ENCODE results near the gene SNTB2. TPM values are rescaled to one million over a fixed set of nuclear protein-coding genes. Genes with fewer than 3 reads are reported as not detected.
"Not testable (repeated sequence)": the region's sequence is repeated elsewhere in the genome, so short reads cannot be mapped to it uniquely, and the experiment has no call there.

SNTB2 gene
- 10 to 100 TPM; 25.7 to 48.5 (median 31.5) TPM for total RNA-seq
- 1 to 10 TPM; 1.9 to 4.4 (median 3.0) TPM for polyA plus RNA-seq
- long read RNA-seq, donor 1, full-length matches to known transcripts = 6 of 6 reads
- long read RNA-seq, donor 1, partial matches to known transcripts = 0 of 6 reads
- long read RNA-seq, donor 1, other reads (novel, unspliced or antisense) = 0 of 6 reads
- long read RNA-seq, donor 2 = 0 reads

DNA sequence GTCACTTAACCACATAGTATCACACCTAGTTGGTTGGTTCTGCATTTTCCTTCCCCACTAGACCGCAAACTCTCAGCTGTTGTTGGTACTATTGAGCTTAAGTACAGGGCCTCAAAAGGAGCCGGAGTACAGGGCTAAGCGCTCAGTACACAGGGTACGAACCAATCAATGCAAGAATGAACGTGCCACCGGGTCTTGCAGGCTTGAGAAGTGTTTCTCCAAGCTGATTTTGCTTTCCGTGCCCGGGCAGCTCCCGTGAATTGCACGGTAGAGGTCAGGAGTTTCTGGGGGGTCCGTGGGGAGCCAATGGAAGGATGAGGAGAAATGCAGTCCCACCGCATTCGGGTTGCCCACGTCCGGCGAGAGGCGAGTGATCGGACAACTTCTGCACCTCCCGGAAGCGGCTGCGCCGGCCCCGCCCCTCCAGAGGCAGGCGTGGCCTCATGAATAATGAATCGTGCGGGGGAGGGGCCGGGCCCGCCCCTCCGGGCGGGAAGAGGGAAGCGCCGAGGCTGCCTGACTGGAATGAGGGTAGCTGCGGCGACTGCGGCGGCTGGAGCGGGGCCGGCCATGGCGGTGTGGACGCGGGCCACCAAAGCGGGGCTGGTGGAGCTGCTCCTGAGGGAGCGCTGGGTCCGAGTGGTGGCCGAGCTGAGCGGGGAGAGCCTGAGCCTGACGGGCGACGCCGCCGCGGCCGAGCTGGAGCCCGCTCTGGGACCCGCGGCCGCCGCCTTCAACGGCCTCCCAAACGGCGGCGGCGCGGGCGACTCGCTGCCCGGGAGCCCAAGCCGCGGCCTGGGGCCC lies at the start of gene SNTB2:
TSS of gene SNTB2 (plus strand) at position 523 of the 804 bp plus-strand sequence. CDS start at position 526, 3 bp downstream.
- Histone ChIP-seq H3K27me3 (replicated peaks in 1 of 7) (no peaks in the 10 kb centered on the region), H3K4me1 (peaks cover 14 to 76% (median 52%) of the 10 kb centered on the region in 6 donors), H3K36me3 (no peaks in the 10 kb centered on the region), H3K4me3 (peak within 1 kb of the TSS; percentile 73 to 88 (median 80)), H3K27ac (peak within 1 kb of the TSS; percentile 88 to 98 (median 95)), H3K9me3 (no peaks in the 10 kb centered on the region)
- intact Hi-C loops (cut with DNase I; ENCODE audit: low total_unique reads) = no loop called here
- TF ChIP-seq POLR2A (IDR thresholded peaks at IDR 0.05) = peak in 2 of 3 donors; percentile 33 to 83
- TF ChIP-seq POLR2AphosphoS5 (IDR thresholded peaks at IDR 0.05) = peak; percentile 69 to 95 (median 94)
- TF ChIP-seq, protein P1, sequence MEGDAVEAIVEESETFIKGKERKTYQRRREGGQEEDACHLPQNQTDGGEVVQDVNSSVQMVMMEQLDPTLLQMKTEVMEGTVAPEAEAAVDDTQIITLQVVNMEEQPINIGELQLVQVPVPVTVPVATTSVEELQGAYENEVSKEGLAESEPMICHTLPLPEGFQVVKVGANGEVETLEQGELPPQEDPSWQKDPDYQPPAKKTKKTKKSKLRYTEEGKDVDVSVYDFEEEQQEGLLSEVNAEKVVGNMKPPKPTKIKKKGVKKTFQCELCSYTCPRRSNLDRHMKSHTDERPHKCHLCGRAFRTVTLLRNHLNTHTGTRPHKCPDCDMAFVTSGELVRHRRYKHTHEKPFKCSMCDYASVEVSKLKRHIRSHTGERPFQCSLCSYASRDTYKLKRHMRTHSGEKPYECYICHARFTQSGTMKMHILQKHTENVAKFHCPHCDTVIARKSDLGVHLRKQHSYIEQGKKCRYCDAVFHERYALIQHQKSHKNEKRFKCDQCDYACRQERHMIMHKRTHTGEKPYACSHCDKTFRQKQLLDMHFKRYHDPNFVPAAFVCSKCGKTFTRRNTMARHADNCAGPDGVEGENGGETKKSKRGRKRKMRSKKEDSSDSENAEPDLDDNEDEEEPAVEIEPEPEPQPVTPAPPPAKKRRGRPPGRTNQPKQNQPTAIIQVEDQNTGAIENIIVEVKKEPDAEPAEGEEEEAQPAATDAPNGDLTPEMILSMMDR (IDR thresholded peaks at IDR 0.05 in 8 of 11, conservative IDR thresholded peaks at IDR 0.05 in 3 of 11) = no peak
- 0 to 1% (median 0%) methylated on average over 26 to 69 of the region's 69 CpGs for WGBS, 5 donors
- peak; percentile 98 for DNase-seq

DNA sequence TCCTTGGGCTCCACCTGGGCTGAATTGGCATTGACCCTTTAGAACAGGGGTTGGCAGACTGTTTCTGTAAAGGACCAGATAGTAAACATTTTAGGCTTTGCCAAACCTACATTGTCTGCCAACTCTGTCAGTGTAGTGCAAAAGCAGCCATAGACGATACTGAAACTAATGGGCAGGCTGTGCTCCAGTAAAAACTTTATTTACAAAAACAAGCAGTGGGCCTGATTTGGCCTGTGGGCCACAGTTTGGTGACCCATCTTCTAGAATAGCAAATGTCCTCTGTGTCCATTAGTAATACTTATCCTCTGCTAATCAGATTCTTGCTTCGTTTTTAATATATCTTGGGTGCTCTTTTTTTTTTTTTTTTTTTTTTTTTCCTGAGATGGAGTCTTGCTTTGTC lies 48.4 kb upstream of the SNTB2 start:
- Histone ChIP-seq H3K4me3 (no peak overlapping the region), H3K4me1 (peaks cover 3 to 24% (median 8%) of the 10 kb centered on the region in 6 donors), H3K27ac (no peak overlapping the region), H3K9me3 (no peaks in the 10 kb centered on the region), H3K36me3 (peaks cover 0 to 87% (median 60%) of the 10 kb centered on the region in 6 donors), H3K27me3 (replicated peaks in 1 of 7) (no peaks in the 10 kb centered on the region)
- intact Hi-C loops (cut with DNase I; ENCODE audit: low total_unique reads) = no loop called here
- no peak for DNase-seq
- TF ChIP-seq, protein P1 (IDR thresholded peaks at IDR 0.05 in 8 of 11, conservative IDR thresholded peaks at IDR 0.05 in 3 of 11) = no peak
- no peak for TF ChIP-seq POLR2AphosphoS5 (IDR thresholded peaks at IDR 0.05)
- TF ChIP-seq POLR2A (IDR thresholded peaks at IDR 0.05) = no peak
- WGBS, 5 donors = 90 to 98% (median 92%) methylated on average over 2 of the region's 2 CpGs

DNA sequence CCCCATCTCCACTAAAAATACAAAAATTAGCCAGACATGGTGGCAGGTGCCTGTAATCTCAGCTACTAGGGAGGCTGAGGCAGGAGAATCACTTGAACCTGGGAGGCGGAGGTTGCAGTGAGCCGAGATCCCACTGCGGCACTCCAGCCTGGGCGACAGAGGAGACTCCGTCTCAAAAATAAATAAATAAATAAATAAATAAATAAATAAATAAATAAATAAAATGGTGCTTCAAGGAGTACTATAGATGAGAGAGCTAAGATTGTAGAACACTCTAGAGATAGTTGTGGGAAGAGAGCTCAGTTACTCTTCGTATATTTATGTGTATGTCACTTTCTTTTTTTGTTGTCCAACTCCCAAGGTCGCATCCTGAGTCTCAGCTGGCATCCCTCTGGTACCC lies 47.5 kb upstream of the SNTB2 start:
- peaks cover 0 to 96% (median 69%) of the 10 kb centered on the region in 6 donors for H3K36me3 ChIP-seq
- H3K4me3 ChIP-seq; H3K9me3 ChIP-seq; intact Hi-C loops (cut with DNase I; ENCODE audit: low total_unique reads); DNase-seq; H3K27me3 ChIP-seq (replicated peaks in 1 of 7); H3K27ac ChIP-seq: not testable (repeated sequence)
- H3K4me1 ChIP-seq = peaks cover 0 to 16% (median under 1%) of the 10 kb centered on the region in 6 donors
- 91 to 97% (median 95%) methylated on average over 7 of the region's 7 CpGs for WGBS, 5 donors

DNA sequence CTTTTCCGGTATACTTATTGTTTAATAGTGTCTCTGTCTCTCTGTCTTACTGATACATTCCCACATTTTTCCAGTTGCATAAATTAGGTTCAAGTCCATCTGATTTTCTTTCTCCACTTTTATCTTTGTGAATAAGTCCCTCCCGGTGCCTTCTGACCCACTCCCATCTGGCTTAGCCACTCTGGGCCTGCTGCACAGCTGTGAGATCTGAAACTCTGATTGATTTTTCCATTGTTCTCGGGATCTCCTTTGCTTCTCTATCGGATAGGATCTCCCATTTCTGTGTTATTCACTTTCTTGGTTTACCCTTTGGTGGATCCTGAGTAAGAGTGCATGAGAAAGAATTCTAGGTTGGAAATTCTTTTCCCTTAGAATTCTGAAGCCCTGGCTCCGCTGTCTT lies 46.0 kb upstream of the SNTB2 start:
- WGBS, 5 donors = 93 to 95% (median 94%) methylated on average over 5 of the region's 5 CpGs

More for the DNA sequence above, 46.0 kb upstream of the SNTB2 start:
- H3K9me3 ChIP-seq = no peaks in the 10 kb centered on the region
- intact Hi-C loops (cut with DNase I; ENCODE audit: low total_unique reads) = no loop called here
- TF ChIP-seq POLR2A (IDR thresholded peaks at IDR 0.05) = no peak
- TF ChIP-seq POLR2AphosphoS5 (IDR thresholded peaks at IDR 0.05) = no peak
- TF ChIP-seq, protein P1 (IDR thresholded peaks at IDR 0.05 in 8 of 11, conservative IDR thresholded peaks at IDR 0.05 in 3 of 11) = no peak
- no peak overlapping the region for H3K27ac ChIP-seq
- no peaks in the 10 kb centered on the region for H3K27me3 ChIP-seq (replicated peaks in 1 of 7)
- peaks cover 0 to 100% (median 83%) of the 10 kb centered on the region in 6 donors for H3K36me3 ChIP-seq
- H3K4me1 ChIP-seq = peaks cover 0 to 1% (median 0%) of the 10 kb centered on the region in 6 donors
- no peak for DNase-seq
- H3K4me3 ChIP-seq = no peak overlapping the region
